SK-N-SH (cell line): ENCODE results near the gene LRRC49. TPM values are rescaled to one million over a fixed set of nuclear protein-coding genes. Genes with fewer than 3 reads are reported as not detected.
"Not testable (repeated sequence)": the region's sequence is repeated elsewhere in the genome, so short reads cannot be mapped to it uniquely, and the experiment has no call there.

Experiments used
- CTCF ChIA-PET: fragments of 300-600, 350-600 bp; formaldehyde crosslinking; extraction: SDS; loops from one replicate; lab custom pipeline; 2021; lab: Yijun Ruan, JAX
- POLR2A ChIA-PET: fragments of 350-600 bp; sonication (Branson Sonifier 250); formaldehyde crosslinking; extraction: SDS; loops from one replicate; lab custom pipeline; 2020; ENCODE audit warnings: antibody characterized with exemption, inconsistent platforms; lab: Yijun Ruan, JAX
- DNase-seq: peaks from one replicate; pipeline ENCODE4 v3.0.0; 2012
- H2AFZ ChIP-seq: fragments of 200-600 bp; sonication (generic); 2 replicates; pipeline ENCODE4 v1.8.1; 2016; ENCODE audit warnings: antibody characterized with exemption, mild to moderate bottlenecking, low read depth
- H3F3A ChIP-seq: fragments of 200-600 bp; sonication (generic); replicated peaks from 2 replicates; pipeline ENCODE3; 2016; ENCODE audit warnings: antibody characterized with exemption, mild to moderate bottlenecking; ENCODE audit not compliant: insufficient read depth
- H3K27ac ChIP-seq, 2 experiments: fragments of 200-500 bp in 1 of 2; fragments of 200-600 bp in 1 of 2; sonication (Bioruptor generic) in 1 of 2; sonication (generic), shearing (Covaris generic) in 1 of 2; 2 replicates each; pipeline versions ENCODE4 v1.5.1 to v1.6.1; 2014 to 2016; ENCODE audit warnings: low read depth in 2 of 2, inconsistent platforms in 1 of 2, low read length in 1 of 2, mild to moderate bottlenecking in 1 of 2, mixed read lengths in 1 of 2
- H3K27me3 ChIP-seq: fragments of 200-600 bp; sonication (generic), shearing (Covaris generic); 2 replicates; pipeline ENCODE4 v1.6.1; 2016; ENCODE audit warnings: mixed run types; ENCODE audit not compliant: insufficient read depth
- H3K36me3 ChIP-seq, 2 experiments: fragments of 200-500 bp in 1 of 2; fragments of 200-600 bp in 1 of 2; sonication (Bioruptor generic) in 1 of 2; sonication (generic) in 1 of 2; replicated peaks in 1 of 2; 2 replicates each; pipeline versions ENCODE3 to v1.5.1; 2014 to 2016; ENCODE audit warnings: low read length in 1 of 2, mild to moderate bottlenecking in 1 of 2; ENCODE audit not compliant: insufficient read depth in 2 of 2, control insufficient read depth in 1 of 2
- H3K4me1 ChIP-seq, 2 experiments: fragments of 200-500 bp in 1 of 2; fragments of 200-600 bp in 1 of 2; sonication (Bioruptor generic) in 1 of 2; sonication (generic), shearing (Covaris generic) in 1 of 2; 2 replicates each; pipeline versions ENCODE4 v1.5.1 to v1.6.1; 2014 to 2016; ENCODE audit warnings: low read depth in 1 of 2, low read length in 1 of 2, mixed run types in 1 of 2; ENCODE audit not compliant: insufficient read depth in 2 of 2, control insufficient read depth in 1 of 2
- H3K4me2 ChIP-seq: fragments of 200-600 bp; sonication (generic), shearing (Covaris generic); 2 replicates; pipeline ENCODE4 v1.6.1; 2017; ENCODE audit warnings: mixed run types
- H3K4me3 ChIP-seq, 2 experiments: fragments of 200-500 bp in 1 of 2; fragments of 200-600 bp in 1 of 2; sonication (Bioruptor generic) in 1 of 2; sonication (generic), shearing (Covaris generic) in 1 of 2; 2 replicates each; pipeline versions ENCODE4 v1.5.1 to v1.8.1; 2014 to 2016; ENCODE audit warnings: low read depth in 2 of 2, inconsistent platforms in 1 of 2, low read length in 1 of 2, mild to moderate bottlenecking in 1 of 2, mixed read lengths in 1 of 2, moderate library complexity in 1 of 2
- H3K79me2 ChIP-seq: fragments of 200-600 bp; sonication (generic); 2 replicates; pipeline ENCODE4 v1.8.1; 2017; ENCODE audit warnings: mild to moderate bottlenecking; ENCODE audit not compliant: insufficient read depth
- H3K9ac ChIP-seq: fragments of 200-600 bp; sonication (generic); 2 replicates; pipeline ENCODE4 v1.6.1; 2017; ENCODE audit warnings: mixed run types
- H3K9me2 ChIP-seq: fragments of 200-600 bp; sonication (generic); 2 replicates; pipeline ENCODE4 v1.6.1; 2017; ENCODE audit warnings: mixed run types
- H3K9me3 ChIP-seq: fragments of 200-600 bp; sonication (generic); 2 replicates; pipeline ENCODE4 v1.6.1; 2017; ENCODE audit warnings: mixed run types, mild to moderate bottlenecking, moderate library complexity
- H4K20me1 ChIP-seq: fragments of 200-600 bp; sonication (generic); 2 replicates; pipeline ENCODE4 v1.6.1; 2017; ENCODE audit warnings: mild to moderate bottlenecking, mixed run types; ENCODE audit not compliant: insufficient read depth
- CTCF ChIP-seq: fragments of 200-600 bp; sonication (generic); IDR thresholded peaks from 2 replicates; pipeline ENCODE4 v1.6.1; 2017; ENCODE audit warnings: antibody characterized with exemption, mild to moderate bottlenecking, moderate library complexity
- FOXJ3 ChIP-seq: sonication (generic); formaldehyde crosslinking; IDR thresholded peaks from 2 replicates; pipeline ENCODE4 v1.5.1; 2020; ENCODE audit warnings: mild to moderate bottlenecking, missing genetic modification reagents
- NFIC ChIP-seq: IDR thresholded peaks from 2 replicates; pipeline ENCODE4 v1.4.0; 2012; ENCODE audit warnings: borderline replicate concordance
- NRF1 ChIP-seq: IDR thresholded peaks from 2 replicates; pipeline ENCODE4 v1.6.1; 2012; ENCODE audit warnings: low read depth, mild to moderate bottlenecking, low read length
- RCOR1 ChIP-seq: fragments of 150-350 bp; IDR thresholded peaks from 2 replicates; pipeline ENCODE4 v1.6.1; 2017; ENCODE audit warnings: antibody characterized with exemption, low read length
- RXRA ChIP-seq: IDR thresholded peaks from 2 replicates; pipeline ENCODE4 v1.4.0; 2012; ENCODE audit warnings: low read depth, mild to moderate bottlenecking, borderline replicate concordance
- TCF12 ChIP-seq: IDR thresholded peaks from 2 replicates; pipeline ENCODE4 v1.4.0; 2012
- WGBS: methylation state at CpG from one replicate; pipeline ENCODE4 v1.1.6; 2017; ENCODE audit warnings: low lambda C conversion rate; 5-methylcytosine and 5-hydroxymethylcytosine counted together
- polyA plus RNA-seq, 3 experiments: library from polyadenylated mRNA; depleted of rRNA; stranded (reverse); fragments of >200 nt; gene quantifications; 2 replicates each; pipeline ENCODE4 v1.2.3, GENCODE V29; 2012
- TF ChIP-seq, protein P1 (sequence below): fragments of 150-350 bp; IDR thresholded peaks from 2 replicates; pipeline ENCODE4 v1.6.1; 2017; ENCODE audit warnings: antibody characterized with exemption, low read length, low read depth, borderline replicate concordance
- TF ChIP-seq, protein P2 (sequence below): IDR thresholded peaks from 2 replicates; pipeline ENCODE4; 2012
- TF ChIP-seq, protein P3 (sequence below): IDR thresholded peaks from 2 replicates; pipeline ENCODE4 v1.6.1; 2012; ENCODE audit warnings: mild to moderate bottlenecking, low read depth, low read length, moderate library complexity

LRRC49 gene
- polyA plus RNA-seq, 1 of the 3 experiments (the other 2 are of a cell fraction): 7.2 TPM

DNA sequence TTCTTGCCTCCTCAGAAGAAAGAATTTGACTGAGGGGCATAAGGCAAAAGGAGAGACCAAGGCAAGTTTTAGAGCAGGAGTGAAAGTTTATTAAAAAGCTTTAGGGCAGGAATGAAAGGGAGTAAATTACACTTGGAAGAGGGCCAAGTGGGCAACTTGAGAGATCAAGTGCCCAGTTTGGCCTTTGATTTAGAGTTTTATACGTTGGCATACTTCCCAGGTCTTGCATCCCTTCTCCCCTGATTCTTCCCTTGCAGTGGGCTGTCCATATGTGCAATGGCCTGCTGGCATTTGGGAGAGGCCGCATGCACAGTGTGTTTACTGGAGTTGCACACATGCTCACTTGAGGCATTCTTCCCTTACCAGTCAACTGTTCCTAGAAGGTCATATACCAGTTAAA is 50.7 kb downstream of the LRRC49 start:
- H3K4me2 ChIP-seq, H3K36me3 ChIP-seq, POLR2A ChIA-PET, H3K9me2 ChIP-seq, H3K4me1 ChIP-seq, H3K9me3 ChIP-seq, CTCF ChIA-PET, DNase-seq, H3K9ac ChIP-seq, H2AFZ ChIP-seq, H3K27me3 ChIP-seq, H3K79me2 ChIP-seq, H3K27ac ChIP-seq, H3K4me3 ChIP-seq, H3F3A ChIP-seq, H4K20me1 ChIP-seq: not testable (repeated sequence)
- peak; percentile 52; the same call in 1 of the 2 replicates for TF ChIP-seq NFIC
- 58% methylated on average over 2 of the region's 2 CpGs for WGBS

GRCh38 chr15:70947351-70948335 is 55.0 kb downstream of the LRRC49 start:
- Histone ChIP-seq H4K20me1 (no peaks in the 10 kb centered on the region), H3K9me3 (peaks cover 10% of the 10 kb centered on the region; the same call in 1 of the 2 replicates), H3K4me2 (no peak overlapping the region), H3K79me2 (no peaks in the 10 kb centered on the region), H3K4me3 (no peak overlapping the region), H3K27me3 (no peaks in the 10 kb centered on the region), H3K9me2 (no peaks in the 10 kb centered on the region), H3K4me1 (peaks cover 0 to 3% of the 10 kb centered on the region in 2 experiments; a peak in 2 of 4 replicates), H3K36me3 (peaks cover 0 to 19% of the 10 kb centered on the region in 2 experiments), H3K9ac (no peak overlapping the region), H2AFZ (no peak overlapping the region), H3F3A (peaks cover 3% of the 10 kb centered on the region), H3K27ac (no peak overlapping the region)
- 82% methylated on average over 7 of the region's 7 CpGs for WGBS
- ChIA-PET CTCF (interaction anchor here (1.3 kb wide), 1 partner anchor 64 kb away, joined by 3 read pairs; no protein-coding TSS in a partner anchor), POLR2A (no interaction called here)
- TF ChIP-seq, protein P1, sequence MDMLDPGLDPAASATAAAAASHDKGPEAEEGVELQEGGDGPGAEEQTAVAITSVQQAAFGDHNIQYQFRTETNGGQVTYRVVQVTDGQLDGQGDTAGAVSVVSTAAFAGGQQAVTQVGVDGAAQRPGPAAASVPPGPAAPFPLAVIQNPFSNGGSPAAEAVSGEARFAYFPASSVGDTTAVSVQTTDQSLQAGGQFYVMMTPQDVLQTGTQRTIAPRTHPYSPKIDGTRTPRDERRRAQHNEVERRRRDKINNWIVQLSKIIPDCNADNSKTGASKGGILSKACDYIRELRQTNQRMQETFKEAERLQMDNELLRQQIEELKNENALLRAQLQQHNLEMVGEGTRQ: no peak
- TF ChIP-seq CTCF (no peak), RCOR1 (no peak)
- no peak for DNase-seq

GRCh38 chr15:70950953-70951352 is 58.3 kb downstream of the LRRC49 start:
- ChIA-PET CTCF (interaction anchor here (0.6 kb wide), 1 partner anchor 28 kb away, joined by 3 read pairs; no protein-coding TSS in a partner anchor), POLR2A (no interaction called here)
- Histone ChIP-seq H3K9me3 (peaks cover 10% of the 10 kb centered on the region; the same call in 1 of the 2 replicates), H3K79me2 (no peaks in the 10 kb centered on the region), H3K4me3 (no peak overlapping the region), H3K9me2 (no peaks in the 10 kb centered on the region), H3K27ac (no peak overlapping the region), H3K4me2 (no peak overlapping the region), H3K9ac (no peak overlapping the region), H3K4me1 (peaks cover 0 to 1% of the 10 kb centered on the region in 2 experiments; a peak in 3 of 4 replicates), H2AFZ (no peak overlapping the region), H3K36me3 (peaks cover 0 to 13% of the 10 kb centered on the region in 2 experiments), H3F3A (peaks cover 5% of the 10 kb centered on the region), H4K20me1 (no peaks in the 10 kb centered on the region), H3K27me3 (no peaks in the 10 kb centered on the region)
- DNase-seq: no peak
- TF ChIP-seq NFIC: no peak
- no peak for TF ChIP-seq FOXJ3
- TF ChIP-seq, protein P2, sequence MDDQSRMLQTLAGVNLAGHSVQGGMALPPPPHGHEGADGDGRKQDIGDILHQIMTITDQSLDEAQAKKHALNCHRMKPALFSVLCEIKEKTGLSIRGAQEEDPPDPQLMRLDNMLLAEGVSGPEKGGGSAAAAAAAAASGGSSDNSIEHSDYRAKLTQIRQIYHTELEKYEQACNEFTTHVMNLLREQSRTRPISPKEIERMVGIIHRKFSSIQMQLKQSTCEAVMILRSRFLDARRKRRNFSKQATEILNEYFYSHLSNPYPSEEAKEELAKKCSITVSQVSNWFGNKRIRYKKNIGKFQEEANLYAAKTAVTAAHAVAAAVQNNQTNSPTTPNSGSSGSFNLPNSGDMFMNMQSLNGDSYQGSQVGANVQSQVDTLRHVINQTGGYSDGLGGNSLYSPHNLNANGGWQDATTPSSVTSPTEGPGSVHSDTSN: no peak
- no peak for TF ChIP-seq RXRA
- no peak for TF ChIP-seq TCF12
- no peak for TF ChIP-seq NRF1
- TF ChIP-seq, protein P3, sequence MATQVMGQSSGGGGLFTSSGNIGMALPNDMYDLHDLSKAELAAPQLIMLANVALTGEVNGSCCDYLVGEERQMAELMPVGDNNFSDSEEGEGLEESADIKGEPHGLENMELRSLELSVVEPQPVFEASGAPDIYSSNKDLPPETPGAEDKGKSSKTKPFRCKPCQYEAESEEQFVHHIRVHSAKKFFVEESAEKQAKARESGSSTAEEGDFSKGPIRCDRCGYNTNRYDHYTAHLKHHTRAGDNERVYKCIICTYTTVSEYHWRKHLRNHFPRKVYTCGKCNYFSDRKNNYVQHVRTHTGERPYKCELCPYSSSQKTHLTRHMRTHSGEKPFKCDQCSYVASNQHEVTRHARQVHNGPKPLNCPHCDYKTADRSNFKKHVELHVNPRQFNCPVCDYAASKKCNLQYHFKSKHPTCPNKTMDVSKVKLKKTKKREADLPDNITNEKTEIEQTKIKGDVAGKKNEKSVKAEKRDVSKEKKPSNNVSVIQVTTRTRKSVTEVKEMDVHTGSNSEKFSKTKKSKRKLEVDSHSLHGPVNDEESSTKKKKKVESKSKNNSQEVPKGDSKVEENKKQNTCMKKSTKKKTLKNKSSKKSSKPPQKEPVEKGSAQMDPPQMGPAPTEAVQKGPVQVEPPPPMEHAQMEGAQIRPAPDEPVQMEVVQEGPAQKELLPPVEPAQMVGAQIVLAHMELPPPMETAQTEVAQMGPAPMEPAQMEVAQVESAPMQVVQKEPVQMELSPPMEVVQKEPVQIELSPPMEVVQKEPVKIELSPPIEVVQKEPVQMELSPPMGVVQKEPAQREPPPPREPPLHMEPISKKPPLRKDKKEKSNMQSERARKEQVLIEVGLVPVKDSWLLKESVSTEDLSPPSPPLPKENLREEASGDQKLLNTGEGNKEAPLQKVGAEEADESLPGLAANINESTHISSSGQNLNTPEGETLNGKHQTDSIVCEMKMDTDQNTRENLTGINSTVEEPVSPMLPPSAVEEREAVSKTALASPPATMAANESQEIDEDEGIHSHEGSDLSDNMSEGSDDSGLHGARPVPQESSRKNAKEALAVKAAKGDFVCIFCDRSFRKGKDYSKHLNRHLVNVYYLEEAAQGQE: no peak
